GM23248 (cell line): ENCODE results near the gene TEKTIP1. TPM values are rescaled to one million over a fixed set of nuclear protein-coding genes. Genes with fewer than 3 reads are reported as not detected.

Experiments
- DNase-seq: peaks from one replicate; pipeline ENCODE4 v3.0.0-alpha.2; 2015
- H2AFZ ChIP-seq: fragments of 200-600 bp; sonication (generic); 2 replicates; pipeline ENCODE4 v1.6.1; 2016; ENCODE audit warnings: antibody characterized with exemption
- H3F3A ChIP-seq: fragments of 200-600 bp; sonication (generic); 2 replicates; pipeline ENCODE4 v1.6.1; 2016; ENCODE audit warnings: mild to moderate bottlenecking, antibody characterized with exemption, mixed run types; ENCODE audit not compliant: insufficient read depth
- H3K27ac ChIP-seq: fragments of 200-600 bp; sonication (generic); 2 replicates; pipeline ENCODE4 v1.5.1; 2016; ENCODE audit warnings: mild to moderate bottlenecking
- H3K27me3 ChIP-seq: fragments of 200-600 bp; sonication (generic); replicated peaks from 2 replicates; pipeline ENCODE4 v1.6.1; 2016; ENCODE audit warnings: mild to moderate bottlenecking; ENCODE audit not compliant: insufficient read depth
- H3K36me3 ChIP-seq: fragments of 200-600 bp; sonication (generic); 2 replicates; pipeline ENCODE4 v1.6.1; 2016; ENCODE audit warnings: low read depth, mild to moderate bottlenecking
- H3K4me1 ChIP-seq: fragments of 200-600 bp; sonication (generic); 2 replicates; pipeline ENCODE4 v1.6.1; 2016; ENCODE audit warnings: mild to moderate bottlenecking; ENCODE audit not compliant: insufficient read depth
- H3K4me2 ChIP-seq: fragments of 200-600 bp; sonication (generic); one replicate; pipeline ENCODE4 v1.6.1; 2016; ENCODE audit warnings: mild to moderate bottlenecking; ENCODE audit not compliant: unreplicated experiment
- H3K4me3 ChIP-seq: fragments of 200-600 bp; sonication (generic); 2 replicates; pipeline ENCODE4 v1.5.1; 2016; ENCODE audit warnings: mild to moderate bottlenecking
- H3K79me2 ChIP-seq: fragments of 200-600 bp; sonication (generic); 2 replicates; pipeline ENCODE4 v1.6.1; 2016; ENCODE audit warnings: mild to moderate bottlenecking; ENCODE audit not compliant: insufficient read depth
- H3K9ac ChIP-seq: fragments of 200-600 bp; sonication (generic); 2 replicates; pipeline ENCODE4 v1.6.1; 2016; ENCODE audit warnings: mild to moderate bottlenecking
- H3K9me2 ChIP-seq: fragments of 200-600 bp; sonication (generic); 2 replicates; pipeline ENCODE4 v1.6.1; 2016; ENCODE audit warnings: mixed run types, mild to moderate bottlenecking, moderate library complexity; ENCODE audit not compliant: insufficient read depth
- H3K9me3 ChIP-seq: fragments of 200-600 bp; sonication (generic); one replicate; pipeline ENCODE4 v1.6.1; 2017; ENCODE audit warnings: low read depth
- H4K20me1 ChIP-seq: fragments of 200-600 bp; sonication (generic); 2 replicates; pipeline ENCODE4 v1.6.0; 2016; ENCODE audit not compliant: insufficient read depth
- EZH2 ChIP-seq: fragments of 200-600 bp; sonication (generic); IDR thresholded peaks from 2 replicates; pipeline ENCODE4 v1.6.1; 2018; ENCODE audit warnings: antibody characterized with exemption, mild to moderate bottlenecking; ENCODE audit not compliant: insufficient read depth, poor library complexity, severe bottlenecking
- EZH2phosphoT487 ChIP-seq: fragments of 200-600 bp; sonication (generic); IDR thresholded peaks from 2 replicates; pipeline ENCODE4 v1.6.1; 2018; ENCODE audit warnings: antibody characterized with exemption, moderate library complexity, mild to moderate bottlenecking, low read depth; ENCODE audit not compliant: insufficient read depth
- WGBS, 2 experiments: methylation state at CpG; one replicate each; pipeline ENCODE4 v1.1.6; 2015 to 2017; ENCODE audit warnings: low lambda C conversion rate in 2 of 2, low coverage in 1 of 2; ENCODE audit errors: missing lambda C conversion rate in 2 of 2; 5-methylcytosine and 5-hydroxymethylcytosine counted together
- in situ Hi-C: fragments of 300-500 bp; cut with MboI; formaldehyde crosslinking; loops from 2 replicates; pipeline ENCODE4 v1.15.0; 2020
- polyA plus RNA-seq: library from polyadenylated mRNA; unstranded; fragments of >200 nt; fragmentation: Nextera tagmentation; extraction: Ambion mirVana; gene quantifications from 2 replicates; pipeline ENCODE4 v1.2.1, GENCODE V29; 2016
- total RNA-seq: library from RNA; depleted of rRNA; stranded (reverse); fragments of >200 nt; shearing (Covaris generic); gene quantifications from 2 replicates; pipeline ENCODE4 v1.2.3, GENCODE V29; 2014

The TEKTIP1 gene
- total and polyA plus RNA-seq, 2 experiments from 2014 or later: not detected

DNA sequence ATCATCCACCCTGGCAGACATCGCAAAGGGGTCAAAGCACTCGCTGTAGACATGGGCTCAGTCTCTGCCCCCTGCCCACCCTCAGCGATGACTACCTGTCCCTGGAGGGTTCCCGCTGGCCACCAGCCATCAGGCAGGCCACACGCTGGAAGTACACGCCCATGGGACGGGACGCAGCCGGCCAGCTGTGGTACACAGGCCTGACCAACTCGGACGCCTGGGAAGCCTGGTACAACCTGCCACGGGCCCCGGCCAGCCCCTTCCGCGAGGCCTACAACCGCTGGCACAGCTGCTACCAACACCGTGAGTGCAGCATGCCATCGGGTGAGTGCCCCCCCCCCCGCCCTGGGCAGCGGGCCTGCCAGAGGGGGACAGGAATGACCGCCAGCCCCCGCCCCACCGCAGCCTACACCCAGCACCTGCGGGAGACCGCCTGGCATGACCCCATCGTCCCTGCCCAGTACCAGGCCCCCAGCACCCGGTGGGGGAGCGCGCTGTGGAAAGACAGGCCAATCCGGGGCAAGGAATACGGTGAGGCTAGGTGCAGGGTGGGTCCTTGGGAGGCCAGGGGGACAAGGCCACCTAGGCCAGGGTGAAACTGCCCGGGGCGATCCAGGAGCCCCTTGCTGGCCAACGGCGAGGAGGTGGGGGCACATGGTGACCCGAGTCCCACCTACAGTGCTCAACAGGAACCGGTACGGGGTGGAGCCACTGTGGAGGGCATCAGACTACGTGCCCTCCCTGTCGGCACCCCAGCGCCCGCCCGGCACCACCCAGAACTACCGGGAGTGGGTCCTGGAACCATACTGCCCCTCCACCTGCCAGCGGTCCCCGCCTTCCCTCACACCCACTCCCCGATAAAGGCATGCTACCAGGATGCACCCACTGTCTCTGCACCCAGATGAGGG is 4.4 kb downstream of the TEKTIP1 start:
- no peak for DNase-seq
- Histone ChIP-seq H3K27ac (no peak overlapping the region), H3K36me3 (no peaks in the 10 kb centered on the region), H3K9me3 (no peaks in the 10 kb centered on the region), H3K79me2 (no peaks in the 10 kb centered on the region), H3K4me3 (no peak overlapping the region), H3F3A (peaks cover 5% of the 10 kb centered on the region; the same call in 1 of the 2 replicates), H3K27me3 (no peaks in the 10 kb centered on the region), H3K9ac (no peak overlapping the region), H3K4me1 (no peaks in the 10 kb centered on the region), H2AFZ (no peak overlapping the region), H3K4me2 (no peak overlapping the region), H3K9me2 (no peaks in the 10 kb centered on the region), H4K20me1 (no peaks in the 10 kb centered on the region)
- TF ChIP-seq EZH2phosphoT487: no peak
- no peak for TF ChIP-seq EZH2
- WGBS, 2 experiments: 89 to 91% methylated on average over 26 to 42 of the region's 47 CpGs
- in situ Hi-C loops: no loop called here

DNA sequence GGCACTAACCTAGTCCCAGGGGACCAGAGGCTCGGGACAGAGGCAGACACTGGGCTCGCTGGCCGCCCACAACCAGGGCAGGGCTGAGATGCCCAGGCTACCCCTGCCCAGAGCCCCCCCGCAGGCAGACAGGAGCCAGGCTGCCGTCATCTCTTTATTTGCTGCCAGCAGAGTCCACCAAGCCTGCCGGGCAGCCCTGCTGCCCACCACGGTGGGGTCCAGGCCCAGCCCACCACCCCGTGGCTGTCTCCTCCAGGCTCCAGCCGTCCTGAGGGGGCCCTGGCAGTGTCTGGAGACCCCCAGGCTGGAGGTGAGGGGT is 5.0 kb downstream of the TEKTIP1 start:
- Histone ChIP-seq H3K79me2 (no peaks in the 10 kb centered on the region), H3K4me2 (no peak overlapping the region), H3K4me1 (no peaks in the 10 kb centered on the region), H3K27me3 (no peaks in the 10 kb centered on the region), H4K20me1 (no peaks in the 10 kb centered on the region), H2AFZ (no peak overlapping the region), H3K9me3 (no peaks in the 10 kb centered on the region), H3K27ac (no peak overlapping the region), H3K4me3 (no peak overlapping the region), H3F3A (peaks cover 5% of the 10 kb centered on the region; the same call in 1 of the 2 replicates), H3K36me3 (no peaks in the 10 kb centered on the region), H3K9ac (no peak overlapping the region), H3K9me2 (no peaks in the 10 kb centered on the region)
- TF ChIP-seq EZH2: no peak
- TF ChIP-seq EZH2phosphoT487: no peak
- WGBS, 2 experiments: 68 to 74% methylated on average over 9 of the region's 9 CpGs
- DNase-seq: no peak
- in situ Hi-C loops: no loop called here

DNA sequence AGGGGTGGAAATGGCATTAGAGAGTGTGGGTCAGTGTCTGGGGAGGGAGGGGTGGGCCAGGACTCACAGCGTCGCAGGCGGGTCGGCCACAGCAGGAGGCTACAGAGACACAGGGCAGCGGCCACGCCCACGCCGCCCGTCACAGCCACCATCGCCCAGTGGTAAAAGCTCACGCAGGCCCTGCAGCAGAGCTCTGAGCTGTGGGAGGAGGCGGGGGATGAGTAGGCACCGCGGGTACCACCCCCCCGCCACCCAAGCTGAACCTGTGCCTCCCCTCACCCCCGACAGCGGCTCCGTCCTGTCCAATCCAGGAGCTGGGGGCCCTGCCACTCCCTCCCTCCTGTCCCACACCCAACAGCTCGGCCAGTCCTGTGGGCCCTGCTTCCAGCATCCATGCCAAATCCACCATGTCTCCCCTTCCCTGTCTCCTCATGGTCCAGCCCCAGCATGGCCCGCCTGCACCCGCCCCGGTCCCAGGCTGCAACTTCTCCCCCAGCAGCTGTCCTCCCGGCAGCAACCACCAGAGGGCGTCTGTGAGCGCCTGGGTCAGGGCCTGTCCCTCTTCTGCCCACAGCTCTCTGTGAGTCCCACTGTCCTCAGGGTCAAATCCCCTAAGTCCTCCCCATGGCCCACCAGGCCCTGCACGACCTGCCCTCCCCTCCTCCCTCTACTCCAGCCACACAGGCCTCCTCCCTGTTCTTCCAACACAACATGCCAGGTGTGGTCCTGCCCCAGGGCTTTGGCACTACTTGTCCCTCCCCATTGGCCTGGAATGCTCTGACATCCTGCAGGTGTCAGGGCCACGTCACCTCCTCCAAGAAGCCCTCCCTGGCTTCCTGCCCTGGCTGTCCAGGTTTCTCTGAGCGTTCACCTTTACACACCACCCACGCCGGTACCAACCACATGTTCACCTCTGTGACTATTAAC is 6.0 kb downstream of the TEKTIP1 start:
- peak; percentile 62 for DNase-seq
- no peak overlapping the region for H2AFZ ChIP-seq
- in situ Hi-C loops: no loop called here
- H3F3A ChIP-seq: peaks cover 5% of the 10 kb centered on the region; the same call in 1 of the 2 replicates
- H3K27me3 ChIP-seq: no peaks in the 10 kb centered on the region
- no peak overlapping the region for H3K4me3 ChIP-seq
- no peaks in the 10 kb centered on the region for H3K4me1 ChIP-seq
- H3K9me3 ChIP-seq: no peaks in the 10 kb centered on the region
- H3K4me2 ChIP-seq: no peak overlapping the region
- H3K36me3 ChIP-seq: no peaks in the 10 kb centered on the region
- H4K20me1 ChIP-seq: no peaks in the 10 kb centered on the region
- H3K9ac ChIP-seq: no peak overlapping the region
- H3K27ac ChIP-seq: no peak overlapping the region
- H3K79me2 ChIP-seq: no peaks in the 10 kb centered on the region
- 50 to 57% methylated on average over 18 to 30 of the region's 30 CpGs for WGBS, 2 experiments
- no peaks in the 10 kb centered on the region for H3K9me2 ChIP-seq
- no peak for TF ChIP-seq EZH2phosphoT487
- TF ChIP-seq EZH2: no peak

DNA sequence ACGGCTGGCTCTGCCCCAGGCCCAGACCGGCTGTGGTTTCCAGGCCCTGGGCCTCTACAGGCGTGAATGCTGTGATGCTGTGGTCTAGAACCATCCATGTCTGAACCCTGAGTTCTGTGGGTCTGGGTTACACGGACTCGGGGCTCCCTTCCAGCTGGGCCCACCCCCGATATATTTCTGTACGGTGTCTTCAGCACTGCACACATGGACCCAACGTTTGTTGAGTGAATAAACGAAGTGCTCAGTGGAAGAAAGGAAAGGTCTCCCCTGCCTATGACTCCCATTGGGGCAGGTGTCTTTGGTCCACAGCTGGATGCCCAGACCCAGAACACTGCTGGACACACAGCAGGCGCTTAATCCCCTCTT is 6.7 kb downstream of the TEKTIP1 start:
- H3K9ac ChIP-seq: no peak overlapping the region
- TF ChIP-seq EZH2 (no peak), EZH2phosphoT487 (no peak)
- H3K4me3 ChIP-seq: no peak overlapping the region
- H4K20me1 ChIP-seq: no peaks in the 10 kb centered on the region
- H3K27me3 ChIP-seq: no peaks in the 10 kb centered on the region
- H3K4me2 ChIP-seq: no peak overlapping the region
- H3K27ac ChIP-seq: no peak overlapping the region
- in situ Hi-C loops: no loop called here
- no peak overlapping the region for H2AFZ ChIP-seq
- no peaks in the 10 kb centered on the region for H3K79me2 ChIP-seq
- H3K4me1 ChIP-seq: no peaks in the 10 kb centered on the region
- WGBS, 2 experiments: 76 to 79% methylated on average over 10 of the region's 10 CpGs
- H3F3A ChIP-seq: peaks cover 5% of the 10 kb centered on the region; the same call in 1 of the 2 replicates
- no peak for DNase-seq
- H3K9me3 ChIP-seq: no peaks in the 10 kb centered on the region
- no peaks in the 10 kb centered on the region for H3K36me3 ChIP-seq
- H3K9me2 ChIP-seq: no peaks in the 10 kb centered on the region
